HepG2 (cell line): ENCODE measurements around the gene ZMAT2. TPM values are rescaled to one million over a fixed set of nuclear protein-coding genes. Genes with fewer than 3 reads are reported as not detected.

Experiments used
- ELF3 ChIP-seq: IDR thresholded peaks from 2 replicates; pipeline ENCODE4 v1.6.1; 2016; ENCODE audit warnings: missing genetic modification reagents, missing compliant biosample characterization
- FOXA1 ChIP-seq, 2 experiments: fragments of 450-650 bp in 1 of 2; sonication (generic) in 1 of 2; formaldehyde crosslinking in 1 of 2; IDR thresholded peaks; 2 replicates each; pipeline versions ENCODE4 v1.4.0 to v1.6.1; 2016 to 2020; ENCODE audit warnings: missing genetic modification reagents in 1 of 2
- FOXP1 ChIP-seq, 2 experiments: fragments of 450-650 bp in 1 of 2; IDR thresholded peaks; 2 replicates each; pipeline ENCODE4 v1.6.1; 2017 to 2018; ENCODE audit warnings: antibody characterized with exemption in 1 of 2
- HMG20B ChIP-seq: conservative IDR thresholded peaks from 2 replicates; pipeline ENCODE4 v1.6.1; 2016; ENCODE audit warnings: missing genetic modification reagents, missing compliant biosample characterization
- IKZF4 ChIP-seq: sonication (generic); formaldehyde crosslinking; IDR thresholded peaks from 2 replicates; pipeline ENCODE4 v1.5.1; 2020; ENCODE audit warnings: borderline replicate concordance, mild to moderate bottlenecking, low read depth, missing genetic modification reagents; ENCODE audit errors: not compliant biosample characterization
- KLF16 ChIP-seq, 2 experiments: sonication (generic) in 1 of 2; formaldehyde crosslinking in 1 of 2; IDR thresholded peaks; 2 replicates each; pipeline versions ENCODE4 v1.6.1 to v1.8.0; 2016 to 2023; ENCODE audit warnings: missing genetic modification reagents in 2 of 2, missing compliant biosample characterization in 1 of 2
- MLXIP ChIP-seq: sonication (generic); formaldehyde crosslinking; IDR thresholded peaks from 2 replicates; pipeline ENCODE4 v1.9.0; 2021; ENCODE audit warnings: missing genetic modification reagents, borderline replicate concordance
- NR2F2 ChIP-seq: IDR thresholded peaks from 2 replicates; pipeline ENCODE4 v1.6.1; 2012; ENCODE audit warnings: low read depth, inconsistent platforms, borderline replicate concordance
- PTBP1 ChIP-seq: fragments of 200-400 bp; formaldehyde crosslinking; IDR thresholded peaks from 2 replicates; pipeline ENCODE4 v1.6.1; 2018; ENCODE audit warnings: low read length, low read depth; ENCODE audit not compliant: poor library complexity, severe bottlenecking
- RBFOX2 ChIP-seq: fragments of 200-400 bp; formaldehyde crosslinking; IDR thresholded peaks from 2 replicates; pipeline ENCODE4 v1.6.1; 2017; ENCODE audit warnings: low read depth, mild to moderate bottlenecking, low read length
- RFX1 ChIP-seq: fragments of 450-650 bp; IDR thresholded peaks from 2 replicates; pipeline ENCODE4 v1.6.1; 2017
- RORA ChIP-seq: sonication (generic); formaldehyde crosslinking; IDR thresholded peaks from 2 replicates; pipeline ENCODE4 v1.5.0; 2020; ENCODE audit warnings: mild to moderate bottlenecking, missing genetic modification reagents, moderate library complexity
- RXRA ChIP-seq: sonication (generic); formaldehyde crosslinking; IDR thresholded peaks from 2 replicates; pipeline ENCODE4 v1.5.1; 2020; ENCODE audit warnings: missing genetic modification reagents
- SRSF1 ChIP-seq: fragments of 200-400 bp; formaldehyde crosslinking; optimal IDR thresholded peaks from 2 replicates; pipeline ENCODE3; 2017; ENCODE audit warnings: mild to moderate bottlenecking, low read depth, low read length, moderate library complexity
- TEAD3 ChIP-seq: optimal IDR thresholded peaks from 2 replicates; pipeline ENCODE3; 2016; ENCODE audit warnings: borderline replicate concordance
- ZIK1 ChIP-seq: sonication (generic); formaldehyde crosslinking; IDR thresholded peaks from 2 replicates; pipeline ENCODE4 v1.5.0; 2020; ENCODE audit warnings: mild to moderate bottlenecking, low read depth, missing genetic modification reagents, borderline replicate concordance
- ZNF33B ChIP-seq: sonication (generic); formaldehyde crosslinking; IDR thresholded peaks from 2 replicates; pipeline ENCODE4 v1.5.1; 2020; ENCODE audit warnings: mild to moderate bottlenecking, missing genetic modification reagents
- ZNF501 ChIP-seq: sonication (generic); formaldehyde crosslinking; IDR thresholded peaks from 2 replicates; pipeline ENCODE4 v1.5.1; 2020; ENCODE audit warnings: mild to moderate bottlenecking, moderate library complexity, missing genetic modification reagents
- ZNF672 ChIP-seq: sonication (generic); formaldehyde crosslinking; IDR thresholded peaks from 2 replicates; pipeline ENCODE4 v1.8.1; 2022; ENCODE audit warnings: missing genetic modification reagents
- polyA plus RNA-seq, 8 experiments: library from polyadenylated mRNA; depleted of rRNA in 3 of 8; stranded (reverse) in 7 of 8; unstranded in 1 of 8; fragments of >200 nt; fragmentation: Illumina TruSeq in 4 of 8; extraction: Trizol in 4 of 8; gene quantifications; 2 replicates each; pipeline versions ENCODE4 v1.2.1 to v1.2.3, GENCODE V29; 2011 to 2016; ENCODE audit warnings: low read depth in 4 of 8, missing spikeins in 1 of 8, mixed read lengths in 1 of 8; ENCODE audit not compliant: insufficient read depth in 1 of 8
- total RNA-seq, 5 experiments: library from RNA; depleted of rRNA; stranded (reverse); fragments of >200 nt; fragmentation: Illumina TruSeq; extraction: Trizol; gene quantifications; 2 replicates each; pipeline ENCODE4 v1.2.3, GENCODE V29; 2016; ENCODE audit warnings: low read depth in 1 of 5

Gene ZMAT2
- total and polyA plus RNA-seq, 2 of the 13 experiments (the other 11 are each of a cell fraction or from before 2014, with no cell fraction given): 35.4 to 92.8 TPM

DNA sequence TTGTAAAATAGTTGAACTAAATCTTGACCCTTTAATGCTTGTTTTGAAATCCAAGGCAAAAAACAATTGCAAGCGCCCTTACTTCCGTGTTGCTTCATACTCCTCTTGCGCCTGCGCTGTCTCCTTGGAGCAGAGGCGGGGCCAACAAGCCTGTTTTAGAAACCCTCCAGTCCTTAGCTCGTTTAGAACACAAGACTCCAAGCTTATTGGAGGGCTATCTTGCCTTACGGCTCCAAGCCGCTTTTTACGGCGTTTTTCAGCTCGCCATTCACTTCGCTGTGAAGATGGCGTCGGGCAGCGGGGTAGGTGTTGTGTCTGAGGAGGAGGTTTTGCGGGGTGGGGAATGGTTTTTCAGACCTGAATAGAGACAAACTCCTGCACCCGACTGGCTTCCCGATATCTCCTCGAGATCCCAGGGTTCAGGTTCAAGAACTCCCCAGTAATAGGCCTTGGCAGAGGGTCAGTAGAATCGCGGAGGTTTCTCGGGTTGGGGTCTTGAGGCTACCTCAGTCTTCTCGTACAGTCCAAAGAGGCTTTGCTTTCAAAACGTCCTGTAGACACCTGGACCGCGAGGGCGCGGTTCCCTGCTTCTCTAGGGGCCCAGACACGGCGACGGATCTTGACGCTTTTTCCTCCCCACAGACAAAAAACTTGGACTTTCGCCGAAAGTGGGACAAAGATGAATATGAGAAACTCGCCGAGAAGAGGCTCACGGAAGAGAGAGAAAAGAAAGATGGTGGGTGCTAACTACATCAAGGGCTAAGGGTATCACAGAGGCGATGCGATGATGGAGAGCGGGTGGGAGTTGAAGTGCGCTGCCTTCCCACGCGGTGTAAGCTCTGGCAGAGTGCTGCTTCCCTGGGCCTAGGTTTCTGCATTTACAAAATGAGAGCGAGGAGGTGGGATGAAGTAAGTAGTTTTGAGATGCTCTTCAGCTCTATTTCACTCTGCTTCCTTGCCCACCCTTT, at the start of gene ZMAT2 (continued):
- TF ChIP-seq RBFOX2 (no peak), KLF16 (CRISPR knock-in tag; IDR thresholded peaks at IDR 0.05) (peak in 1 of 2 experiments; percentile 85; a peak in 2 of 4 replicates), HMG20B (CRISPR knock-in tag) (no peak), FOXP1 (IDR thresholded peaks at IDR 0.05) (no peak), FOXP1 (CRISPR knock-in tag; IDR thresholded peaks at IDR 0.05) (no peak), ZIK1 (no peak), RORA (CRISPR knock-in tag) (no peak), RFX1 (no peak; the same call in 1 of the 2 replicates), ZNF501 (peak; percentile 64; the same call in 1 of the 2 replicates), MLXIP (no peak), ZNF33B (CRISPR knock-in tag) (no peak), ZNF672 (CRISPR knock-in tag) (no peak), FOXA1 (IDR thresholded peaks at IDR 0.05) (no peak), FOXA1 (CRISPR knock-in tag; IDR thresholded peaks at IDR 0.05) (no peak), SRSF1 (no peak), RXRA (CRISPR knock-in tag) (no peak), NR2F2 (peak; percentile 68), IKZF4 (no peak), ELF3 (CRISPR knock-in tag) (peak; percentile 73; the same call in 1 of the 2 replicates), TEAD3 (CRISPR knock-in tag) (peak; percentile 58), PTBP1 (no peak)
